ENCODE measurements around the gene ATP1B1. TPM values are rescaled to one million over a fixed set of nuclear protein-coding genes. Genes with fewer than 3 reads are reported as not detected.

ATP1B1 gene
- total RNA-seq, 1 experiment from 2014 or later = 118 TPM

- H3K9me3 ChIP-seq (ENCODE audit: control insufficient read depth, insufficient read depth, low read depth, low read length) = no peaks in the 10 kb centered on the region
- no peak overlapping the region for H3K27ac ChIP-seq (ENCODE audit: low read length)
- CTCF ChIA-PET = no interaction called here
- POLR2A ChIA-PET = no interaction called here
- no peaks in the 10 kb centered on the region for H3K27me3 ChIP-seq (ENCODE audit: control insufficient read depth, insufficient read depth, low read length)
- H3K4me1 ChIP-seq (ENCODE audit: control insufficient read depth, insufficient read depth, low read length) = peaks cover 6% of the 10 kb centered on the region
- in situ Hi-C loops (cut with HindIII; ENCODE audit: low pct_unique_long_range_greater_than_20kb, low sequenced_read_pairs) = no loop called here
- ATAC-seq (no peak), DNase-seq (ENCODE audit: low read depth, low spot score) (no peak)
- H3K4me3 ChIP-seq (ENCODE audit: low read depth in 2 of 2, low read length in 2 of 2) = no peak overlapping the region
- intact Hi-C loops (cut with micrococcal nuclease; ENCODE audit: unreplicated experiment) = no loop called here
- BruUV-seq (replicated peaks) = no TSS peak
- TF ChIP-seq TCF7L2 (IDR thresholded peaks at IDR 0.05; ENCODE audit: low read depth, low read length) = no peak
- no peak for TF ChIP-seq POLR2AphosphoS5 (IDR thresholded peaks at IDR 0.05; ENCODE audit: low read depth, low read length)
- TF ChIP-seq SIN3A (IDR thresholded peaks at IDR 0.05; ENCODE audit: borderline replicate concordance, insufficient read depth, low read depth, low read length) = no peak
- no peak for TF ChIP-seq REST (IDR thresholded peaks at IDR 0.05; ENCODE audit: insufficient read depth in 1 of 2, low read depth in 2 of 2, low read length in 1 of 2)
- no peaks in the 10 kb centered on the region for H3K36me3 ChIP-seq (ENCODE audit: control insufficient read depth, insufficient read depth, low read length)
These were observed 6.3 kb upstream of the ATP1B1 start for GRCh38 chr1:169100208-169100607.

- H3K27me3 ChIP-seq (ENCODE audit: control insufficient read depth, insufficient read depth, low read length) = no peaks in the 10 kb centered on the region
- no peak for TF ChIP-seq TCF7L2 (IDR thresholded peaks at IDR 0.05; ENCODE audit: low read depth, low read length)
- TF ChIP-seq CTCF (IDR thresholded peaks at IDR 0.05) = no peak
- no peak for TF ChIP-seq POLR2AphosphoS5 (IDR thresholded peaks at IDR 0.05; ENCODE audit: low read depth, low read length)
- TF ChIP-seq REST (IDR thresholded peaks at IDR 0.05; ENCODE audit: insufficient read depth in 1 of 2, low read depth in 2 of 2, low read length in 1 of 2) = no peak
- no peak for TF ChIP-seq SIN3A (IDR thresholded peaks at IDR 0.05; ENCODE audit: borderline replicate concordance, insufficient read depth, low read depth, low read length)
- ChIA-PET POLR2A (no interaction called here), CTCF (no interaction called here)
- in situ Hi-C loops (cut with HindIII; ENCODE audit: low pct_unique_long_range_greater_than_20kb, low sequenced_read_pairs) = no loop called here
- no peaks in the 10 kb centered on the region for H3K36me3 ChIP-seq (ENCODE audit: control insufficient read depth, insufficient read depth, low read length)
- no peaks in the 10 kb centered on the region for H3K9me3 ChIP-seq (ENCODE audit: control insufficient read depth, insufficient read depth, low read depth, low read length)
- intact Hi-C loops (cut with micrococcal nuclease; ENCODE audit: unreplicated experiment) = no loop called here
- ATAC-seq (no peak), DNase-seq (ENCODE audit: low read depth, low spot score) (no peak)
- peaks cover 8% of the 10 kb centered on the region for H3K4me1 ChIP-seq (ENCODE audit: control insufficient read depth, insufficient read depth, low read length)
- no peak overlapping the region for H3K4me3 ChIP-seq (ENCODE audit: low read depth in 2 of 2, low read length in 2 of 2)
- no TSS peak for BruUV-seq (replicated peaks)
- no peak overlapping the region for H3K27ac ChIP-seq (ENCODE audit: low read length)
These were observed 5.8 kb upstream of the ATP1B1 start for GRCh38 chr1:169100651-169101088.
